H4 (cell line): ENCODE measurements around the gene PAF1. TPM values are rescaled to one million over a fixed set of nuclear protein-coding genes. Genes with fewer than 3 reads are reported as not detected.
A peak's percentile ranks its signal among the peaks of the same experiment; 100 is the strongest.

Experiments used
- DNase-seq: peaks from one replicate; pipeline ENCODE4 v3.0.0-alpha.2; 2015; ENCODE audit warnings: low spot score
- total RNA-seq: library from RNA; depleted of rRNA; stranded (reverse); fragments of >200 nt; shearing (Covaris generic); gene quantifications from 2 replicates; pipeline ENCODE4 v1.2.3, GENCODE V29; 2014

Gene PAF1
- total RNA-seq, 1 experiment from 2014 or later, result 62.0 TPM

- no peak for DNase-seq
Measured at GRCh38 chr19:39417463-39418181, 26.7 kb upstream of the PAF1 start.

DNA sequence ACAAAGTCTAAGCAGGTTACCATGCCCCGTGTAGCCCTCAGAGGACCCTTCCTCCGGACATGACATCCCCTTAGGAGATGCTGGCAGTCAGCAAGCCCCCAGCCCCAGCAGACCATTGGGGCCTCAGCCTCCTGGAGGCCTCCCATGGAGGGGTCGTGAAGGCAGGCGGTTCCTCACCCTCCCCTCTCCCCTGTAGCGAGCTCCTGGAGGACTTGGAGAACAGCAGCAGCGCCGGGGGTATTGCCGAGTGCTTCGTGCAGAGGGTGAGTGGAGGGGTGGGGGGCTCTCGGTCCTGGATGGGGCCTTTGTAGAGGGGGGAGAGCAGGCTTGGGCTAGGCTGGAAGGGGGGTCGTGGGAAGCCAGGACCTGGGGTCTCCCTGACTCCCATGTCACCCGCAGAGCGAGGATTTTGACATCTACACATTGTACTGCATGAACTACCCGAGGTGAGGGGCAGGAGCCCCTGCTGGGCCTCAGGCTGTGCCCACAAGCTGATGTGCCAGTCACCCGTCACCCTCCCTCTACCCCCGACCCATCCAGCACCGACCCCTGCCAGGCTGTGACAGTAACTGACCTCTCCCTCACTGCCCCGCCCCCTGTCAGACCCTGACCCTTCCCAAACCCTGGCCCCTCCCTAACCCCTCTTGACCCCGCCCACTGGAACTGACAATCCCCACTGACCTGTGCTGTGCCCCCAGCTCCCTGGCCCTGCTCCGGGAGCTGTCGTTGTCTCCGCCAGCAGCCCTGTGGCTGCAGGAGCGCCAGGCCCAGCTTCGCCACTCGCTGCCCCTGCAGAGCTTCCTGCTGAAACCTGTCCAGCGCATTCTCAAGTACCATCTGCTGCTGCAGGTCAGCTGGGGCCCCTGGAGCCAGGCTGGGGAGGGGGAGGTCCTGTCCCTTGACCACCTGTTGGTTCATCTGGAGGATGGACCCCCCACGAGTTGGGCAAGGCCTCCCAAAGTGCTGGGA is 25.5 kb upstream of the PAF1 start:
- DNase-seq, result no peak

- DNase-seq, result no peak
Measured at GRCh38 chr19:39415111-39416046, 24.5 kb upstream of the PAF1 start.

GRCh38 chr19:39413911-39414608 is 23.2 kb upstream of the PAF1 start:
- peak; percentile 43 for DNase-seq

DNA sequence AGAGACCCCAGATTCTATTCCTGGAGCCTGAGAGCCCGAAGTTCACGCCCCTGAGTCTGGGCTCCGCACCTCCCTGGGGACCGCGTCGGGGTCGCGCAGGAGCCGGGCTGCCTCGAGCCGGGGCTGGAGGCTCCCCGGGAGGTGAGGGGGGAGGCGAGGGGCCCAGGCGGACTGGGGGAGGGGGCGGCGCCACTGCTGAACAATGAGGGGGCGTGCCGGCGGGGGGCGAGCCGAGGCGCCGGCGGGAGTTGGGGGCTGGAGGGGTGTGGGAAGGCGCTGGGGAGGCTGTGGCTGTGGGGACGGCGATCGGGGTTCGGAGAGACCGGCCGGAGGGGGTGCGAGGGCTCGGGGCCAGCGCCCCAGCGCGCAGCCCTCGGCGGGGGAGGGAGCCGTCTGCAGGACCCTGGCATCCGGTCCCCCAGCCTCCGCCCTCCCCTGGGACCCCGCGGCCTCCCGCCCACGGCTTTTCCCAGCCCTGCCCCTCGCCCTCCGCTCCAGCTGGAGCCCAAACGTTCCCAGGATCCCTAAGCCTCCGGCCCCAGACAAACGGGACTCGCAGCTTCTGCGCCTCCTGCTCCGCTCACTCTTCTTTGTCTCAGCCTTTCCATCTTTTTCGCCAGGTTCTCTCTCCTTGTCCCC is 22.5 kb upstream of the PAF1 start:
- no peak for DNase-seq

DNA sequence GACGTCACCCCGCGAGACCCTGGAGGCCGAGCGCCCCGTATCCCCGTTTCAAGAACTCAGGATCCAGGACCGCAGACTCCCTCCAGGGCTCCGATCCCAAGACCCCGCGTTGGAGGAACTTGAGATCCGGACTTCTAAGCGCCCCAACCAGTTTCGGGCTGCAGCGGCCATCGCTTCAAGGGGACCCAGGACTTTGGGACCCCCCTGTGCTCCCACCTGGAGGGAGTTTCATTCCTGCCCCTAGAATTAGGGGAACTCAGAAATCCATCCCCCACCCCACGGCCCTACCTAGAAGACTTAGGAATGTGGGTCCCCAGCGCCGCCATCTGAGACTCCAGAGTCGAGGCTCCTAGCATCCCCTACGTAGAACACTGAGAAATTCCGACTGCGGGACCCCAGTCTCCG is 22.0 kb upstream of the PAF1 start:
- no peak for DNase-seq

DNA sequence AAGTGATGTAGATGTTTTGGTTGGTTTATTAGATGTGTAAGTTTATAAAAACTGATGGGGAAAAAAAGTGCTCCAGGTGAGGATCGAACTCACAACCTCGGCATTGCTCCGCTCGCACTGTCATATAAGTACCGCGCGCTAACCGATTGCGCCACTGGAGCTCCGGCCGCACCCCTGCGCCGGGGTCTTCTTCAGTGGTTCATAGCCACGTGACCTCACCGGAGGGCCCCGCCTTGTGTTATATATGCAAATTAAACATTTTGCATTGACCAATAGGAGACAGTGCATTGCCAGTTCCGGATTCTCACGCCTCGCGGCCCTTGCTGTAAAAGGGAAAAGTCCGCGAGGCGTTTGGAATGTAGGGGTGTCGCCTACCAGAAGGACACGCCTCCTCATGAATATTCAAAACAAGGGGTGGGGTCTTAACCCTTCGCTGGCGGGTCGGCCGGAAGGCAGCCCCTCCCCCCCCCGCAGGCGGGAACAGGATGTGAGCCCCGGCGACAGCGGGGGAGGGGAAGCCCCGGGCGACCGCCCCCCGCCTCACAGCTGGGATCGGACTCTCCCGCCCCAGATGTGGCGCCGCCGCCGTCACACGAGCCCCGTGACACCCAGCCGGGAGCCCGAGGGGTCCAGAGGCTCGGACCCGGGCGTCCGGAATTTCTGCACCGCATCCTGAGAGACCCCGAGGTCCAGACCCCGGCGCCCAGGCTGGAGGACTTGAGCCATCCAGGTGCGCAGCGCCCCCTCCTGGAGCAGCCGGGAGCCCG is 21.4 kb upstream of the PAF1 start, which contains the start of gene PLEKHG2:
Gene PLEKHG2, plus strand, starts transcription at position 570 of the 767 bp plus-strand sequence. CDS start 1,418 bp downstream, outside the sequence.
- peak; percentile 99 for DNase-seq

- peak; percentile 92 for DNase-seq
Measured at GRCh38 chr19:39411832-39412099, 20.9 kb upstream of the PAF1 start.

- no peak for DNase-seq
Measured at GRCh38 chr19:39411081-39411831, 20.4 kb upstream of the PAF1 start.

- no peak for DNase-seq
Measured at GRCh38 chr19:39410831-39411080, 19.9 kb upstream of the PAF1 start.

DNA sequence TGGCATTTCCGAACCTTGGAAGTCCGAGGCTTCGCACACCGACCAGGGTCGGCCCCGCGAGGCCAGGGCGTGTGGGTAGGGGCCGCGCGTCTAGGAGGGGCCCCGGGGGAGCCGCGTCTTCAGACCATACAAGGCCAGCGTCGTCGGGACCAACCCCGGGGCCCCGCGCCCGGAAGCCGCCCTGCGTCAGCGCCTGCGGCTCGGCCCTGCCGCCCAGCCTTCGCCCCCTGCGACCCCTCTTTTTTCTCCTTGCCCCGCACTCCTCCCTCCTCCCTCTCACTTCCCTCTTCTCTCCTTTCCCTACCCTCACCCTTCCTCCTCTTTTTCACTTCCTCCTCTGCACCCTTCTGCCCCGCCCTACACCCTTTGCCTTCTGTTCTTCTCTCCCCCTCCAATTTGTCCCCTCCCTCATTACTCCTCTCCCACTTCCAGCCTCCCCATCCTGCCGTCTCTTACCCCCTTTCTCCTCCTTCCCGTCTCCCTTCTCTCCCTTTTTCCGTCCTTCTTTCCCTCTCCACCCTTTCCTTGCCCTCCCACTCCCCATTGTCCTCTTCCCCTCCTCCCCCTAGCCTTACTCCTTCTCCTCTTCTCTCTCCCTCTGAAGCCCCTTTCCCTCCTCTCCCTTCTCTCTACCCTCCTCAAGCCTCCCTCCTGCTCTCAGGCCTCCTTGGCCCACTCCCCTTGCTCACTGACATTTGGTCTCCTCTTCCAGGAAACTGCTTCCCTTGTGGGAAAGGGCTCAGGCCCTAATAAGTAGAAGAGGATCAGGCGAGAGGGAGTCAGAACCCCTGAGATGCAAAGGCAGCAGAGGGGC is 19.3 kb upstream of the PAF1 start:
- DNase-seq, result no peak

DNA sequence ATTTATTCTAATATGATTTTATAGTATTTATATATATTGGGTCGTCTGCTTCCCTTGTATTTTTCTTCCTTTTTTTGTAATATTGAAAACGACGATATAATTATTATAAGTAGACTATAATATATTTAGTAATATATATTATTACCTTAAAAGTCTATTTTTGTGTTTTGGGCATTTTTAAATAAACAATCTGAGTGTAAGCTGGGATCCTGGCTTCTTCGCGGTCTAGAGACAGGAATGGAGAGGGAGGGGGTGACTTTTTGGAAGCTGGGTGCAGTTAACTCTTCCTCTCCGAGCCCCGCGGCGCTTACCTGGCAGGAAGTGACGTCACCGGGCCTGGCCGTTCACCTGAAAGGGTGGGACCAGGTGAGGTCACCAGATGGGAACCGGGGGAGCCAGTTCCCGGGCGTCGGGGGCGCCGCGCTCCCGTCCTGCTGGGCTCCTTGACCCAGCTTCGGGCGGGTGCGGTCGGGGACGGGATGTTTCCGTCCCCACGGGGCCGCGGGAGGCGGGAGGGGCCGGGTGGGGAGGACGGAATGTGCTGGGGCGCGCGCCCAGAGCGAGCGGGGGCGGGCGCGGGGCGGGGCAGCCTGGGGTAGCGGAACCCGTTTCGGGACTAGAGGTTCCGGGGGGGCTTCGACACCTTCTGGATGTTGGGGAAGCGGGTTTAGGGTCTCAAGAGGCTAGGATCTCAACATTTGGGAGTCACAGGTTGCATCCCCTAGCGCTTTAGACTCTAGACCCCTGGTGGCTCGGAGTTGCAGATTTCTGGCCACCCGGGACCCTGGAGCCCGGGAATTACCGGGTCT is 18.5 kb upstream of the PAF1 start:
- DNase-seq, result peak; percentile 65

DNA sequence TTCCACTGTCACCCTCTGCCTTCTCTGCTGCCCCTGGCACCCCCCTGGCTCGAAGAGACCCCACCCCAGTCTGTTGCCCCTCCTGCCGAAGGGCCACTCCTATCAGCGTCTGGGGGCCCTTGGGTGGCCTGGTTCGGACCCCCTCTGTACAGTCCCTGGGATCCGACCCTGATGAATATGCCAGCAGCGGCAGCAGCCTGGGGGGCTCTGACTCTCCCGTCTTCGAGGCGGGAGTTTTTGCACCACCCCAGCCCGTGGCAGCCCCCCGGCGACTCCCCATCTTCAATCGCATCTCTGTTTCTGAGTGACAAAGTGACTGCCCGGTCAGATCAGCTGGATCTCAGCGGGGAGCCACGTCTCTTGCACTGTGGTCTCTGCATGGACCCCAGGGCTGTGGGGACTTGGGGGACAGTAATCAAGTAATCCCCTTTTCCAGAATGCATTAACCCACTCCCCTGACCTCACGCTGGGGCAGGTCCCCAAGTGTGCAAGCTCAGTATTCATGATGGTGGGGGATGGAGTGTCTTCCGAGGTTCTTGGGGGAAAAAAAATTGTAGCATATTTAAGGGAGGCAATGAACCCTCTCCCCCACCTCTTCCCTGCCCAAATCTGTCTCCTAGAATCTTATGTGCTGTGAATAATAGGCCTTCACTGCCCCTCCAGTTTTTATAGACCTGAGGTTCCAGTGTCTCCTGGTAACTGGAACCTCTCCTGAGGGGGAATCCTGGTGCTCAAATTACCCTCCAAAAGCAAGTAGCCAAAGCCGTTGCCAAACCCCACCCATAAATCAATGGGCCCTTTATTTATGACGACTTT is 17.7 kb upstream of the PAF1 start:
- no peak for DNase-seq

GRCh38 chr19:39407660-39408391 is 16.9 kb upstream of the PAF1 start:
- DNase-seq, result no peak

DNA sequence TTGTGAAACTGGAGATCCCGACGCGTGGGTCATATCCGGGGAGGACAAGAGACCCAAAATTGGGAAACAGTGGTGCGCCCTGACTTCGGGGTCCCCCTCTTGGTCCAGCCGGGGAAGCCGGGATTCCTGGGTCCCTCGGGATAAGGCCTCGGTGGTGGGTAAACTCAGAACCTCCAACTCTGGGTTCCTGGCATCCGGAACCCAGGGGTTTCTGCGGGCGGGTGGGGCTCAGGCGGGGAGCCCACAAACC is 16.4 kb upstream of the PAF1 start:
- DNase-seq, result no peak

- peak; percentile 91 for DNase-seq
Measured at GRCh38 chr19:39406656-39407409, 15.9 kb upstream of the PAF1 start, which contains the start of gene ZFP36. Gene ZFP36 (plus strand): TSS chr19:39406847. CDS start chr19:39406905, 58 bp downstream.
